ENCODE data around the gene C20orf144. TPM values are rescaled to one million over a fixed set of nuclear protein-coding genes. Genes with fewer than 3 reads are reported as not detected.

Gene C20orf144
- total RNA-seq, 1 experiment from 2014 or later, result not detected

GRCh38 chr20:33687370-33687915 lies 25.3 kb downstream of the C20orf144 start:
- DNase-seq (ENCODE audit: low read depth, low spot score), result no peak
- CTCF ChIA-PET, result no interaction called here
- BruUV-seq (replicated peaks), result no TSS peak

More at GRCh38 chr20:33687370-33687915, 25.3 kb downstream of the C20orf144 start:
- intact Hi-C loops (cut with micrococcal nuclease; ENCODE audit: unreplicated experiment) (no loop called here), in situ Hi-C loops (cut with HindIII; ENCODE audit: low pct_unique_long_range_greater_than_20kb, low sequenced_read_pairs) (no loop called here)
- H3K4me1 ChIP-seq (ENCODE audit: control insufficient read depth, insufficient read depth, low read length), result peaks cover 6% of the 10 kb centered on the region
- POLR2A ChIA-PET, result interaction anchor here (0.5 to 0.7 kb wide), 2 partner anchors 201 to 299 kb away, joined by 4 to 9 read pairs; no protein-coding TSS in a partner anchor
- no peak overlapping the region for H3K27ac ChIP-seq (ENCODE audit: low read length)
- no peaks in the 10 kb centered on the region for H3K36me3 ChIP-seq (ENCODE audit: control insufficient read depth, insufficient read depth, low read length)
- H3K4me3 ChIP-seq (ENCODE audit: low read depth in 2 of 2, low read length in 2 of 2), result no peak overlapping the region
- TF ChIP-seq REST (IDR thresholded peaks at IDR 0.05; ENCODE audit: insufficient read depth in 1 of 2, low read depth in 2 of 2, low read length in 1 of 2) (no peak), POLR2AphosphoS5 (IDR thresholded peaks at IDR 0.05; ENCODE audit: low read depth, low read length) (no peak), CTCF (IDR thresholded peaks at IDR 0.05) (no peak), SIN3A (IDR thresholded peaks at IDR 0.05; ENCODE audit: borderline replicate concordance, insufficient read depth, low read depth, low read length) (no peak), TCF7L2 (IDR thresholded peaks at IDR 0.05; ENCODE audit: low read depth, low read length) (no peak)
- no peak for ATAC-seq
- H3K27me3 ChIP-seq (ENCODE audit: control insufficient read depth, insufficient read depth, low read length), result no peaks in the 10 kb centered on the region
- H3K9me3 ChIP-seq (ENCODE audit: control insufficient read depth, insufficient read depth, low read depth, low read length), result no peaks in the 10 kb centered on the region
